HepG2 (cell line): Measurements from ENCODE around the gene BAIAP2L1. TPM values are rescaled to one million over a fixed set of nuclear protein-coding genes. Genes with fewer than 3 reads are reported as not detected.

Source experiments
- GFI1 ChIP-seq: sonication (generic); formaldehyde crosslinking; IDR thresholded peaks from 2 replicates; pipeline ENCODE4 v1.5.0; 2020; ENCODE audit warnings: missing genetic modification reagents, mild to moderate bottlenecking, borderline replicate concordance
- HNRNPK ChIP-seq: fragments of 200-400 bp; formaldehyde crosslinking; IDR thresholded peaks from 2 replicates; pipeline ENCODE4 v1.6.1; 2018; ENCODE audit warnings: low read length, low read depth, moderate library complexity, mild to moderate bottlenecking; ENCODE audit not compliant: poor library complexity, severe bottlenecking
- IKZF4 ChIP-seq: sonication (generic); formaldehyde crosslinking; IDR thresholded peaks from 2 replicates; pipeline ENCODE4 v1.5.1; 2020; ENCODE audit warnings: borderline replicate concordance, mild to moderate bottlenecking, low read depth, missing genetic modification reagents; ENCODE audit errors: not compliant biosample characterization
- KDM2A ChIP-seq: sonication (generic); formaldehyde crosslinking; IDR thresholded peaks from 2 replicates; pipeline ENCODE4 v1.4.0; 2020; ENCODE audit warnings: low read depth, missing genetic modification reagents, borderline replicate concordance
- KDM4B ChIP-seq: sonication (generic); formaldehyde crosslinking; IDR thresholded peaks from 2 replicates; pipeline ENCODE4 v1.4.0; 2020; ENCODE audit warnings: missing genetic modification reagents
- ZBTB21 ChIP-seq: sonication (generic); formaldehyde crosslinking; IDR thresholded peaks from 2 replicates; pipeline ENCODE4 v1.4.0; 2020; ENCODE audit warnings: missing genetic modification reagents
- ZEB1 ChIP-seq: IDR thresholded peaks from 2 replicates; pipeline ENCODE4 v1.6.1; 2012; ENCODE audit warnings: mild to moderate bottlenecking, low read depth, inconsistent platforms; ENCODE audit not compliant: insufficient replicate concordance
- ZFP41 ChIP-seq: sonication (generic); formaldehyde crosslinking; IDR thresholded peaks from 2 replicates; pipeline ENCODE4 v1.4.0; 2020; ENCODE audit warnings: mild to moderate bottlenecking, missing genetic modification reagents, borderline replicate concordance
- ZNF282 ChIP-seq: fragments of 450-650 bp; IDR thresholded peaks from 2 replicates; pipeline ENCODE4 v1.6.1; 2018; ENCODE audit not compliant: partially characterized antibody
- ZNF337 ChIP-seq: sonication (generic); formaldehyde crosslinking; IDR thresholded peaks from 2 replicates; pipeline ENCODE4 v1.5.1; 2020; ENCODE audit warnings: missing genetic modification reagents, low read depth, mild to moderate bottlenecking, borderline replicate concordance
- polyA plus RNA-seq, 8 experiments: library from polyadenylated mRNA; depleted of rRNA in 3 of 8; stranded (reverse) in 7 of 8; unstranded in 1 of 8; fragments of >200 nt; fragmentation: Illumina TruSeq in 4 of 8; extraction: Trizol in 4 of 8; gene quantifications; 2 replicates each; pipeline versions ENCODE4 v1.2.1 to v1.2.3, GENCODE V29; 2011 to 2016; ENCODE audit warnings: low read depth in 4 of 8, missing spikeins in 1 of 8, mixed read lengths in 1 of 8; ENCODE audit not compliant: insufficient read depth in 1 of 8
- total RNA-seq, 5 experiments: library from RNA; depleted of rRNA; stranded (reverse); fragments of >200 nt; fragmentation: Illumina TruSeq; extraction: Trizol; gene quantifications; 2 replicates each; pipeline ENCODE4 v1.2.3, GENCODE V29; 2016; ENCODE audit warnings: low read depth in 1 of 5
- TF ChIP-seq, protein P1 (sequence below): sonication (generic); formaldehyde crosslinking; IDR thresholded peaks from 2 replicates; pipeline ENCODE4 v1.5.1; 2020; ENCODE audit warnings: missing genetic modification reagents, mild to moderate bottlenecking, borderline replicate concordance
- TF ChIP-seq, protein P2 (sequence below): sonication (generic); formaldehyde crosslinking; IDR thresholded peaks from 2 replicates; pipeline ENCODE4 v1.5.0; 2020; ENCODE audit warnings: mild to moderate bottlenecking, missing genetic modification reagents
- TF ChIP-seq, protein P3 (sequence below): sonication (generic); formaldehyde crosslinking; IDR thresholded peaks from 2 replicates; pipeline ENCODE4 v1.5.1; 2020; ENCODE audit warnings: missing genetic modification reagents, mild to moderate bottlenecking, borderline replicate concordance
- TF ChIP-seq, protein P4 (sequence below): sonication (generic); formaldehyde crosslinking; IDR thresholded peaks from 2 replicates; pipeline ENCODE4 v1.4.0; 2020; ENCODE audit warnings: low read depth, mild to moderate bottlenecking, missing genetic modification reagents
- TF ChIP-seq, protein P5 (sequence below): sonication (generic); formaldehyde crosslinking; IDR thresholded peaks from 2 replicates; pipeline ENCODE4 v1.5.1; 2020; ENCODE audit warnings: mild to moderate bottlenecking, missing genetic modification reagents, borderline replicate concordance

The BAIAP2L1 gene
- total and polyA plus RNA-seq, 2 of the 13 experiments (the other 11 are each of a cell fraction or from before 2014, with no cell fraction given): 13.0 to 21.5 TPM

DNA sequence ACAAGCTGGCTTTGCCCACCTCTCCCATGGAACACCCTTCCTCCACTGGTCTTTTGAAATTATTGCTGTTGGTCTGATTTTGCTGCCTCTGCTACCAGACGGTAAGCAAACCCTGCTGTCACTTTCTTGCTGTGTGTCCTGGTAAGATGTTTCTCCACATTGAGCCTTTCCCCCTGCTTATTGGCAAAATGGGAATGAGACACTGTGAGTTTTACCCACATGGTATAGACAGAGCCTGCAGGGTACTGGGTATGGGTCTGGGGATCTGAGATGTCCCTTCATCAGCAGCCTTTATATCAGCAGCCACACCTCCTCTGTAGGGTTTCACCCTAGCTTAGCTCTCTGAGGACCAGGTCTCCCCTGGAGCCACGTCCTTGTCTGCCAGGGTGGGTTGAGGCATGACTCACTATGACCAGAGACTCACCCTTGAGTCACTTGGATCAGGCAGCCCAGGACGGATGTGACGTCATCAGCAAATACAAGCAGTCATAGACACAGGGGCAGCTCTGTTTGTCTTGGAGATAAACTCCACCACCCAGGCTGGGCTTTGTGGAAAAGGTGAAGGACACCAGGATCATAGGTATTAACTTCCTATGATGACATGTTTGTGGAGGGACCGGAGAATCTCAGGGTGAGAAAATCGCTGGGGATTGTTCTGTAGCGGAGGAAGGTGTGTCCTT is 17.9 kb upstream of the BAIAP2L1 start (continued):
- TF ChIP-seq, protein P1, sequence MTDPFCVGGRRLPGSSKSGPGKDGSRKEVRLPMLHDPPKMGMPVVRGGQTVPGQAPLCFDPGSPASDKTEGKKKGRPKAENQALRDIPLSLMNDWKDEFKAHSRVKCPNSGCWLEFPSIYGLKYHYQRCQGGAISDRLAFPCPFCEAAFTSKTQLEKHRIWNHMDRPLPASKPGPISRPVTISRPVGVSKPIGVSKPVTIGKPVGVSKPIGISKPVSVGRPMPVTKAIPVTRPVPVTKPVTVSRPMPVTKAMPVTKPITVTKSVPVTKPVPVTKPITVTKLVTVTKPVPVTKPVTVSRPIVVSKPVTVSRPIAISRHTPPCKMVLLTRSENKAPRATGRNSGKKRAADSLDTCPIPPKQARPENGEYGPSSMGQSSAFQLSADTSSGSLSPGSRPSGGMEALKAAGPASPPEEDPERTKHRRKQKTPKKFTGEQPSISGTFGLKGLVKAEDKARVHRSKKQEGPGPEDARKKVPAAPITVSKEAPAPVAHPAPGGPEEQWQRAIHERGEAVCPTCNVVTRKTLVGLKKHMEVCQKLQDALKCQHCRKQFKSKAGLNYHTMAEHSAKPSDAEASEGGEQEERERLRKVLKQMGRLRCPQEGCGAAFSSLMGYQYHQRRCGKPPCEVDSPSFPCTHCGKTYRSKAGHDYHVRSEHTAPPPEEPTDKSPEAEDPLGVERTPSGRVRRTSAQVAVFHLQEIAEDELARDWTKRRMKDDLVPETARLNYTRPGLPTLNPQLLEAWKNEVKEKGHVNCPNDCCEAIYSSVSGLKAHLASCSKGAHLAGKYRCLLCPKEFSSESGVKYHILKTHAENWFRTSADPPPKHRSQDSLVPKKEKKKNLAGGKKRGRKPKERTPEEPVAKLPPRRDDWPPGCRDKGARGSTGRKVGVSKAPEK (CRISPR knock-in tag): peak; percentile 57; the same call in 1 of the 2 replicates
- no peak for TF ChIP-seq ZNF337 (CRISPR knock-in tag)
- TF ChIP-seq, protein P2, sequence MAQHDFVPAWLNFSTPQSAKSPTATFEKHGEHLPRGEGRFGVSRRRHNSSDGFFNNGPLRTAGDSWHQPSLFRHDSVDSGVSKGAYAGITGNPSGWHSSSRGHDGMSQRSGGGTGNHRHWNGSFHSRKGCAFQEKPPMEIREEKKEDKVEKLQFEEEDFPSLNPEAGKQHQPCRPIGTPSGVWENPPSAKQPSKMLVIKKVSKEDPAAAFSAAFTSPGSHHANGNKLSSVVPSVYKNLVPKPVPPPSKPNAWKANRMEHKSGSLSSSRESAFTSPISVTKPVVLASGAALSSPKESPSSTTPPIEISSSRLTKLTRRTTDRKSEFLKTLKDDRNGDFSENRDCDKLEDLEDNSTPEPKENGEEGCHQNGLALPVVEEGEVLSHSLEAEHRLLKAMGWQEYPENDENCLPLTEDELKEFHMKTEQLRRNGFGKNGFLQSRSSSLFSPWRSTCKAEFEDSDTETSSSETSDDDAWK (CRISPR knock-in tag): no peak
- no peak for TF ChIP-seq ZNF282
- TF ChIP-seq, protein P3, sequence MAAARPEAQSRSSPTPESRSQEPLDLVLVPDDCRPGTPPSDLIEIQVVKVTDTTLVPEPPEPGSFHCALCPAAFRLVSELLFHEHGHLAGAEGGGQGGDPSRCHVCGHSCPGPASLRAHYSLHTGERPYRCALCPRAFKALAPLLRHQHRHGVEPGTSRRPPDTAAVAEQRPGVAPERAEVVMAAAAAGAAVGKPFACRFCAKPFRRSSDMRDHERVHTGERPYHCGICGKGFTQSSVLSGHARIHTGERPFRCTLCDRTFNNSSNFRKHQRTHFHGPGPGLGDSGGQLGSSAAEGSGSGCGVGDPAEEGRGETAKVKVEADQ: no peak
- no peak for TF ChIP-seq HNRNPK
- TF ChIP-seq, protein P4, sequence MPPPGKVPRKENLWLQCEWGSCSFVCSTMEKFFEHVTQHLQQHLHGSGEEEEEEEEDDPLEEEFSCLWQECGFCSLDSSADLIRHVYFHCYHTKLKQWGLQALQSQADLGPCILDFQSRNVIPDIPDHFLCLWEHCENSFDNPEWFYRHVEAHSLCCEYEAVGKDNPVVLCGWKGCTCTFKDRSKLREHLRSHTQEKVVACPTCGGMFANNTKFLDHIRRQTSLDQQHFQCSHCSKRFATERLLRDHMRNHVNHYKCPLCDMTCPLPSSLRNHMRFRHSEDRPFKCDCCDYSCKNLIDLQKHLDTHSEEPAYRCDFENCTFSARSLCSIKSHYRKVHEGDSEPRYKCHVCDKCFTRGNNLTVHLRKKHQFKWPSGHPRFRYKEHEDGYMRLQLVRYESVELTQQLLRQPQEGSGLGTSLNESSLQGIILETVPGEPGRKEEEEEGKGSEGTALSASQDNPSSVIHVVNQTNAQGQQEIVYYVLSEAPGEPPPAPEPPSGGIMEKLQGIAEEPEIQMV (CRISPR knock-in tag): 0 out of 2 replicates have a peak, but pooled peaks have one; percentile 40
- TF ChIP-seq IKZF4 (CRISPR knock-in tag): peak; percentile 44
- TF ChIP-seq ZFP41 (CRISPR knock-in tag): no peak
- peak; percentile 90 for TF ChIP-seq GFI1 (CRISPR knock-in tag)
- TF ChIP-seq ZEB1: peak; percentile 90
- TF ChIP-seq KDM2A (CRISPR knock-in tag): peak; percentile 58; the same call in 1 of the 2 replicates
- TF ChIP-seq KDM4B (CRISPR knock-in tag): peak; percentile 51; the same call in 1 of the 2 replicates
- TF ChIP-seq ZBTB21 (CRISPR knock-in tag): peak; percentile 99
- TF ChIP-seq, protein P5, sequence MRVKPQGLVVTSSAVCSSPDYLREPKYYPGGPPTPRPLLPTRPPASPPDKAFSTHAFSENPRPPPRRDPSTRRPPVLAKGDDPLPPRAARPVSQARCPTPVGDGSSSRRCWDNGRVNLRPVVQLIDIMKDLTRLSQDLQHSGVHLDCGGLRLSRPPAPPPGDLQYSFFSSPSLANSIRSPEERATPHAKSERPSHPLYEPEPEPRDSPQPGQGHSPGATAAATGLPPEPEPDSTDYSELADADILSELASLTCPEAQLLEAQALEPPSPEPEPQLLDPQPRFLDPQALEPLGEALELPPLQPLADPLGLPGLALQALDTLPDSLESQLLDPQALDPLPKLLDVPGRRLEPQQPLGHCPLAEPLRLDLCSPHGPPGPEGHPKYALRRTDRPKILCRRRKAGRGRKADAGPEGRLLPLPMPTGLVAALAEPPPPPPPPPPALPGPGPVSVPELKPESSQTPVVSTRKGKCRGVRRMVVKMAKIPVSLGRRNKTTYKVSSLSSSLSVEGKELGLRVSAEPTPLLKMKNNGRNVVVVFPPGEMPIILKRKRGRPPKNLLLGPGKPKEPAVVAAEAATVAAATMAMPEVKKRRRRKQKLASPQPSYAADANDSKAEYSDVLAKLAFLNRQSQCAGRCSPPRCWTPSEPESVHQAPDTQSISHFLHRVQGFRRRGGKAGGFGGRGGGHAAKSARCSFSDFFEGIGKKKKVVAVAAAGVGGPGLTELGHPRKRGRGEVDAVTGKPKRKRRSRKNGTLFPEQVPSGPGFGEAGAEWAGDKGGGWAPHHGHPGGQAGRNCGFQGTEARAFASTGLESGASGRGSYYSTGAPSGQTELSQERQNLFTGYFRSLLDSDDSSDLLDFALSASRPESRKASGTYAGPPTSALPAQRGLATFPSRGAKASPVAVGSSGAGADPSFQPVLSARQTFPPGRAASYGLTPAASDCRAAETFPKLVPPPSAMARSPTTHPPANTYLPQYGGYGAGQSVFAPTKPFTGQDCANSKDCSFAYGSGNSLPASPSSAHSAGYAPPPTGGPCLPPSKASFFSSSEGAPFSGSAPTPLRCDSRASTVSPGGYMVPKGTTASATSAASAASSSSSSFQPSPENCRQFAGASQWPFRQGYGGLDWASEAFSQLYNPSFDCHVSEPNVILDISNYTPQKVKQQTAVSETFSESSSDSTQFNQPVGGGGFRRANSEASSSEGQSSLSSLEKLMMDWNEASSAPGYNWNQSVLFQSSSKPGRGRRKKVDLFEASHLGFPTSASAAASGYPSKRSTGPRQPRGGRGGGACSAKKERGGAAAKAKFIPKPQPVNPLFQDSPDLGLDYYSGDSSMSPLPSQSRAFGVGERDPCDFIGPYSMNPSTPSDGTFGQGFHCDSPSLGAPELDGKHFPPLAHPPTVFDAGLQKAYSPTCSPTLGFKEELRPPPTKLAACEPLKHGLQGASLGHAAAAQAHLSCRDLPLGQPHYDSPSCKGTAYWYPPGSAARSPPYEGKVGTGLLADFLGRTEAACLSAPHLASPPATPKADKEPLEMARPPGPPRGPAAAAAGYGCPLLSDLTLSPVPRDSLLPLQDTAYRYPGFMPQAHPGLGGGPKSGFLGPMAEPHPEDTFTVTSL (CRISPR knock-in tag): peak; percentile 90; the same call in 1 of the 2 replicates
